Rectal smooth muscle tissue (tissue), 1 donor: ENCODE data around the gene GYPA.
"Not testable (repeated sequence)": the region's sequence is repeated elsewhere in the genome, so short reads cannot be mapped to it uniquely, and the experiment has no call there.

Source experiments
- H3K27ac ChIP-seq: one replicate; pipeline ENCODE4 v1.7.0; 2013; ENCODE audit warnings: low read depth, low read length, inconsistent platforms
- H3K27me3 ChIP-seq: one replicate; pipeline ENCODE4 v1.7.0; 2013; ENCODE audit warnings: low read length; ENCODE audit not compliant: control insufficient read depth, insufficient read depth
- H3K36me3 ChIP-seq: one replicate; pipeline ENCODE4 v1.7.0; 2013; ENCODE audit warnings: low read length; ENCODE audit not compliant: control insufficient read depth, insufficient read depth
- H3K4me1 ChIP-seq: one replicate; pipeline ENCODE4 v1.7.0; 2013; ENCODE audit warnings: low read length; ENCODE audit not compliant: control insufficient read depth, insufficient read depth
- H3K4me3 ChIP-seq: one replicate; pipeline ENCODE4 v1.7.0; 2013; ENCODE audit warnings: low read length
- H3K9ac ChIP-seq: one replicate; pipeline ENCODE4 v1.7.0; 2013; ENCODE audit warnings: low read length

The GYPA gene

DNA sequence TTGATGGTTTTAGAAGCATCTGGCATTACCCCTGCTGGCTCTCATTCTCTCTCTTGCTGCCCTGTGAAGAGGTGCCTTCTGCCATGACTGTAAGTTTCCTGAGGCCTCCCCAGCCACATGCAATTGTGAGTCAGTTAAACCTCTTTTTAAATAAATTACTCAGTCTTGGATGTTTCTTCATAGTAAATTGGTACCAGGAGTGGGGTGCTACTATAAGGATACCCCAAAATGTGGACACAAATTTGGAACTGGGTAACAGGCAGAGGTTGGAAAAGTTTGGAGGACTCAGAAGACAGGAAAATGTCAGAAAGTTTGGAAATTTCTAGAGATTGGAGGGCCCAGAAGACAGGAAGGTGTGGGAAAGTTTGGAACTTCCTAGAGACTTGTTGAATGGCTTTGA lies 79.0 kb downstream of the GYPA start:
- not testable (repeated sequence) for H3K4me1 ChIP-seq, H3K9ac ChIP-seq, H3K27ac ChIP-seq, H3K36me3 ChIP-seq, H3K27me3 ChIP-seq, H3K4me3 ChIP-seq

DNA sequence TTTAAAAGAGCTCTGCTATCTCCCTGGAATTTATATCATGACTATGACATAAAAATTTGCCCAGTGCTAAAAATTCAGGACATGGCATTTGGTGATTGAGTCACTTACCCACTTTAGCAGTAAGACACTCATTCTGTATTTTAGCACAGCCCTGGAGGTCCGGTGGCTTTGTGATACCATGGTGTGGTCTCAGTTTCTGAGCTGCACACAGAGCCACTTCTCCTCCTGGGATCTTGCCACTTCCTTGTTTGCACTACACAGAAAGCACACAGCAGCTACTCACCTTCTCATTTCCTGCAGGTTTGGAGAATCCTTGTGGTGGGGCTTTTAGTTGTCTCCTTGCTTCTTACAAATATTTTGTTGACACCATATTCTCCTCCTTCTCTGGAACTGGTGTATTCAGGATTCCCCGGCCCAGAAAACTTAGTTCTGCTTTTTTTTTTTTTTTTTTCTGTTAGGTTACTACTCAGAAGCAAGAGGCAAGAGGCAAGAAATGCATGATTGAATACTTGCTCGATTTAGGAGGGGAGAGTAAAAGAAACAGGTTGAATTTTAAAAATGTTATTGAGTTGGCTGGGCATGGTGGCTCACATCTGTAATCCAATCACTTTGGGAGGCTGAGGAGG lies 80.2 kb downstream of the GYPA start:
- H3K36me3 ChIP-seq = not testable (repeated sequence)

More for the DNA sequence above, 80.2 kb downstream of the GYPA start:
- not testable (repeated sequence) for H3K4me3 ChIP-seq, H3K4me1 ChIP-seq, H3K27me3 ChIP-seq, H3K9ac ChIP-seq, H3K27ac ChIP-seq
